HCT116 (cell line): ENCODE data around the gene MYH14. TPM values are rescaled to one million over a fixed set of nuclear protein-coding genes. Genes with fewer than 3 reads are reported as not detected.

Source experiments
- ATAC-seq: fragments of 200-7000 bp; cut with Tn5 transposase; 2 replicates; pipeline ENCODE4 v1.9.1; 2020; ENCODE audit warnings: mild to moderate bottlenecking, moderate library complexity
- BruUV-seq: library from RNA; stranded (reverse); fragments of 400-500 nt; replicated peaks from 2 replicates; lab custom pipeline; 2021; lab: Mats Ljungman, UMichigan
- CTCF ChIA-PET: fragments of 300-600 bp; sonication (Branson Sonifier 250); formaldehyde crosslinking; loops from one replicate; lab custom pipeline; 2021; ENCODE audit warnings: antibody characterized with exemption; lab: Charles Lee
- POLR2A ChIA-PET: fragments of 300-600, 350-600 bp; sonication (Branson Sonifier 250); formaldehyde crosslinking; loops from one replicate; lab custom pipeline; 2021; ENCODE audit warnings: antibody characterized with exemption; lab: Charles Lee
- RAD21 ChIA-PET, 2 experiments: fragments of 300-600 bp; sonication (Branson Sonifier 250); formaldehyde crosslinking; loops; one replicate each; lab custom pipeline; 2023; ENCODE audit warnings: low total read pairs in 2 of 2; ENCODE audit not compliant: uncharacterized antibody in 2 of 2, unreplicated experiment in 2 of 2, low non-redundant PET in 1 of 2; lab: Charles Lee
- DNase-seq: peaks from one replicate; pipeline ENCODE4 v3.0.0-alpha.2; 2010; ENCODE audit warnings: low read depth, low spot score
- H2AFZ ChIP-seq: fragments of 200-600 bp; shearing (Covaris generic), sonication (generic); 2 replicates; pipeline ENCODE4 v1.6.1; 2017; ENCODE audit warnings: low read depth, mixed run types, mixed read lengths, antibody characterized with exemption, low read length; ENCODE audit not compliant: poor library complexity, severe bottlenecking
- H3K27ac ChIP-seq: 2 replicates; pipeline ENCODE4 v1.5.1; 2012; ENCODE audit warnings: low read depth, low read length
- H3K27me3 ChIP-seq: fragments of 200-600 bp; sonication (generic); 2 replicates; pipeline ENCODE4 v1.6.1; 2016; ENCODE audit warnings: mixed run types, low read length, mixed read lengths; ENCODE audit not compliant: insufficient read depth
- H3K36me3 ChIP-seq, 2 experiments: fragments of 200-500 bp in 1 of 2; fragments of 200-600 bp in 1 of 2; sonication (Bioruptor generic) in 1 of 2; sonication (generic) in 1 of 2; 2 replicates each; pipeline versions ENCODE4 v1.5.1 to v1.6.1; 2014 to 2016; ENCODE audit warnings: low read length in 2 of 2, inconsistent platforms in 1 of 2, mixed read lengths in 1 of 2, mixed run types in 1 of 2; ENCODE audit not compliant: insufficient read depth in 2 of 2, control insufficient read depth in 1 of 2
- H3K4me1 ChIP-seq, 2 experiments: fragments of 200-600 bp in 1 of 2; sonication (generic) in 1 of 2; 2 replicates each; pipeline versions ENCODE4 v1.5.1 to v1.6.1; 2012 to 2017; ENCODE audit warnings: low read length in 2 of 2, inconsistent platforms in 1 of 2, mild to moderate bottlenecking in 1 of 2, mixed read lengths in 1 of 2, mixed run types in 1 of 2, moderate library complexity in 1 of 2; ENCODE audit not compliant: insufficient read depth in 2 of 2, control insufficient read depth in 1 of 2
- H3K4me2 ChIP-seq: fragments of 200-600 bp; sonication (generic); 2 replicates; pipeline ENCODE4 v1.6.1; 2017; ENCODE audit warnings: mixed run types, low read length, mixed read lengths
- H3K4me3 ChIP-seq, 2 experiments: fragments of 200-600 bp in 1 of 2; sonication (generic) in 1 of 2; replicated peaks in 1 of 2; 2 replicates each; pipeline ENCODE4 v1.5.1; 2011 to 2016; ENCODE audit warnings: low read length in 2 of 2, control low read depth in 1 of 2, low read depth in 1 of 2, mild to moderate bottlenecking in 1 of 2, mixed read lengths in 1 of 2, mixed run types in 1 of 2
- H3K79me2 ChIP-seq: fragments of 200-600 bp; sonication (generic); 2 replicates; pipeline ENCODE4 v1.6.1; 2017; ENCODE audit warnings: mild to moderate bottlenecking, mixed run types, low read length, moderate library complexity, mixed read lengths; ENCODE audit not compliant: insufficient read depth
- H3K9ac ChIP-seq: fragments of 200-600 bp; sonication (generic); 2 replicates; pipeline ENCODE4 v1.6.1; 2016; ENCODE audit warnings: low read length, mixed read lengths
- H3K9me2 ChIP-seq: fragments of 200-600 bp; sonication (generic), shearing (Covaris generic); 2 replicates; pipeline ENCODE4 v1.6.1; 2017; ENCODE audit warnings: mixed run types, mild to moderate bottlenecking, moderate library complexity; ENCODE audit not compliant: insufficient read depth
- H3K9me3 ChIP-seq, 2 experiments: fragments of 200-500 bp in 1 of 2; fragments of 200-600 bp in 1 of 2; sonication (Bioruptor generic) in 1 of 2; sonication (generic) in 1 of 2; 2 replicates each; pipeline ENCODE4 v1.6.1; 2014 to 2017; ENCODE audit warnings: low read length in 2 of 2, mixed read lengths in 2 of 2, inconsistent platforms in 1 of 2, low read depth in 1 of 2, mild to moderate bottlenecking in 1 of 2, mixed run types in 1 of 2, moderate library complexity in 1 of 2; ENCODE audit not compliant: control insufficient read depth in 1 of 2, insufficient read depth in 1 of 2
- H4K20me1 ChIP-seq: fragments of 200-600 bp; sonication (generic), shearing (Covaris generic); 2 replicates; pipeline ENCODE4 v1.6.1; 2017; ENCODE audit warnings: mixed run types, mild to moderate bottlenecking, moderate library complexity; ENCODE audit not compliant: insufficient read depth
- CBX3 ChIP-seq: IDR thresholded peaks from 2 replicates; pipeline ENCODE4 v1.6.1; 2012; ENCODE audit warnings: low read depth
- CTCF ChIP-seq, 3 experiments: fragments of 200-600 bp in 1 of 3; sonication (generic) in 1 of 3; IDR thresholded peaks in 2 of 3; conservative IDR thresholded peaks in 1 of 3; 2 replicates each; pipeline ENCODE4 v1.5.1; 2012 to 2017; ENCODE audit warnings: low read depth in 2 of 3, low read length in 2 of 3, antibody characterized with exemption in 1 of 3, borderline replicate concordance in 1 of 3, control low read depth in 1 of 3, mild to moderate bottlenecking in 1 of 3, mixed read lengths in 1 of 3, mixed run types in 1 of 3, moderate library complexity in 1 of 3; ENCODE audit not compliant: insufficient read depth in 1 of 3
- EGR1 ChIP-seq: IDR thresholded peaks from 2 replicates; pipeline ENCODE4 v1.6.1; 2012; ENCODE audit warnings: low read depth
- EZH2phosphoT487 ChIP-seq: fragments of 200-600 bp; IDR thresholded peaks from 2 replicates; pipeline ENCODE4 v1.6.1; 2018; ENCODE audit warnings: antibody characterized with exemption, borderline replicate concordance
- FOSL1 ChIP-seq: IDR thresholded peaks from 2 replicates; pipeline ENCODE4 v1.6.1; 2012; ENCODE audit warnings: low read depth
- REST ChIP-seq: IDR thresholded peaks from 2 replicates; pipeline ENCODE4 v1.6.1; 2012; ENCODE audit warnings: low read depth
- SIN3A ChIP-seq: IDR thresholded peaks from 2 replicates; pipeline ENCODE4 v1.6.1; 2012; ENCODE audit warnings: low read depth
- SP1 ChIP-seq: IDR thresholded peaks from 2 replicates; pipeline ENCODE4 v1.6.1; 2012; ENCODE audit warnings: low read depth
- ZFX ChIP-seq: fragments of 450-650 bp; IDR thresholded peaks from 2 replicates; pipeline ENCODE4 v1.6.1; 2017
- ZNF274 ChIP-seq: fragments of 200-500 bp; sonication (Bioruptor generic); IDR thresholded peaks from 2 replicates; pipeline ENCODE4 v1.6.1; 2014; ENCODE audit warnings: mild to moderate bottlenecking, low read depth, low read length, inconsistent platforms
- intact Hi-C: fragments of 100-400 bp; cut with micrococcal nuclease; formaldehyde crosslinking; loops from 2 replicates; pipeline ENCODE4 v1.10.0; 2022
- total RNA-seq: library from RNA; stranded (reverse); gene quantifications from one replicate; pipeline ENCODE4 v1.2.1, GENCODE V29; 2021; ENCODE audit not compliant: unreplicated experiment

MYH14 gene
- total RNA-seq, 1 experiment from 2014 or later, result 60.1 TPM

- TF ChIP-seq REST, result no peak
- TF ChIP-seq EZH2phosphoT487, result no peak
Measured at GRCh38 chr19:50239921-50240590, 36.6 kb downstream of the MYH14 start (continued).

DNA sequence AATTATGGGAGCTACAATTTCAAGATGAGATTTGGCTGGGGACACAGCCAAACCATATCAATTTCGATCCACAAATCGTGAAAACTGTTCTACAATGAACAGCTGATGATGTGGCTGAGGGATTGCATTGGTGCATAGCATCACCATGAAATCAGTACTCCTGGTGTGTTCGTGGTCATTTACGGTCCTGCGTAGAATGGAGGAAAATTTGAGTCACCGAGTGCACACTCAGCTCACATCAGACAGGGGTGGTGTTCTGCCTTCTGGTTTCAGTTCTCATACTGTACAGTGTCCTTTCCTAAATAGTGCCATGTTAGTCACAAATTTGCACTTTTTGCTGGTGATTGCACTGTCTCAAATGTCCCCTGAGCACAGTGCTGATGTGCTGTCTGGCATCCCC lies 39.2 kb downstream of the MYH14 start:
- no peak for DNase-seq

More for the DNA sequence above, 39.2 kb downstream of the MYH14 start:
- TF ChIP-seq CTCF (IDR thresholded peaks at IDR 0.05 in 2 of 3, conservative IDR thresholded peaks at IDR 0.05 in 1 of 3; ENCODE audit: borderline replicate concordance in 1 of 3, insufficient read depth in 1 of 3, low read depth in 2 of 3, low read length in 2 of 3) (no peak), FOSL1 (no peak), REST (no peak), ZFX (no peak), ZNF274 (no peak), SIN3A (no peak), CBX3 (no peak), EGR1 (no peak), SP1 (no peak)
- H3K4me1 ChIP-seq, result peaks cover 14 to 33% of the 10 kb centered on the region in 2 experiments
- ChIA-PET CTCF (no interaction called here), POLR2A (no interaction called here), RAD21 (no interaction called here)
- H3K79me2 ChIP-seq, result no peaks in the 10 kb centered on the region
- H3K9me2 ChIP-seq, result no peaks in the 10 kb centered on the region
- H3K4me2 ChIP-seq, result no peak overlapping the region
- no peaks in the 10 kb centered on the region for H4K20me1 ChIP-seq
- H3K27me3 ChIP-seq, result no peaks in the 10 kb centered on the region
- intact Hi-C loops, result no loop called here
- no peak for ATAC-seq
- no peak overlapping the region for H2AFZ ChIP-seq
- no peaks in the 10 kb centered on the region for H3K9me3 ChIP-seq
- H3K27ac ChIP-seq, result no peak overlapping the region
- no TSS peak for BruUV-seq
- H3K36me3 ChIP-seq, result no peaks in the 10 kb centered on the region; a peak in 1 of 4 replicates
- no peak overlapping the region for H3K4me3 ChIP-seq
- H3K9ac ChIP-seq, result no peak overlapping the region
